Measurements from ENCODE around the gene KRTAP1-3.
"Not testable (repeated sequence)": the region's sequence is repeated elsewhere in the genome, so short reads cannot be mapped to it uniquely, and the experiment has no call there.

The KRTAP1-3 gene

DNA sequence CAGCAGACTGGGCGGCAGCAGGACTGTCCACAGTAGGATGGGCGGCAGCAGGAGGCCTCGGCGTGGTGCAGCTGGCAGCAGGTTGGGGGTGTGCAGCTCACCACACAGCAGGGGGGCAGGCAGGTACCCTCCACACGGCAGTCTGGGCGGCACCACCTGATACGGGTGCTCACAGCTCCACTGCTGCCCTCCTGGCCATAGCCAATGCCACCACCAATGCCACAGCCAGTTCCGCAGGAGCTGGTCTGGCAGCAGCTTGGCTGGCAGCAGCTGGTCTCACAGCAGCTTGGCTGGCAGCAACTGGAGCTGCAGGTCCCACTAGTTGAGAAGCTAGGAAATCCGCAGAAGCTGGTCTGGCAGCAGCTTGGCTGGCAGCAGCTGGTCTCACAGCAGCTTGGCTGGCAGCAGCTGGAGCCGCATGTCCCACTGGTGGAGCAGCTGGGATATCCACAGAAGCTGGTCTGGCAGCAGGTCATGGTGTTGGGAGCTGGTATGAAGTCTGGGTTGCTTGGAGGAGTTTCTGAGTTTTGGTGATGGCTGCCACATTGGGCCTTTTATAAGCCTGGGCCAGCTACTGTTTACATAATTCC, at the start of gene KRTAP1-3:
TSS of gene KRTAP1-3 (minus strand) at position 529 of the 590 bp plus-strand sequence. CDS start at position 476, 53 bp downstream.
- not testable (repeated sequence) for DNase-seq (ENCODE audit: low read depth, low spot score); H3K4me3 ChIP-seq (ENCODE audit: low read length); H3K4me1 ChIP-seq (ENCODE audit: control insufficient read depth, insufficient read depth, low read length); H3K27ac ChIP-seq (ENCODE audit: low read length); H3K27me3 ChIP-seq (ENCODE audit: control insufficient read depth, insufficient read depth, low read length); H3K36me3 ChIP-seq (ENCODE audit: control insufficient read depth, insufficient read depth, low read length); H3K9me3 ChIP-seq (ENCODE audit: control insufficient read depth, insufficient read depth, low read length)
- WGBS (ENCODE audit: insufficient coverage, insufficient read length), result no CpG with 5 or more reads among the region's 10 CpGs

DNA sequence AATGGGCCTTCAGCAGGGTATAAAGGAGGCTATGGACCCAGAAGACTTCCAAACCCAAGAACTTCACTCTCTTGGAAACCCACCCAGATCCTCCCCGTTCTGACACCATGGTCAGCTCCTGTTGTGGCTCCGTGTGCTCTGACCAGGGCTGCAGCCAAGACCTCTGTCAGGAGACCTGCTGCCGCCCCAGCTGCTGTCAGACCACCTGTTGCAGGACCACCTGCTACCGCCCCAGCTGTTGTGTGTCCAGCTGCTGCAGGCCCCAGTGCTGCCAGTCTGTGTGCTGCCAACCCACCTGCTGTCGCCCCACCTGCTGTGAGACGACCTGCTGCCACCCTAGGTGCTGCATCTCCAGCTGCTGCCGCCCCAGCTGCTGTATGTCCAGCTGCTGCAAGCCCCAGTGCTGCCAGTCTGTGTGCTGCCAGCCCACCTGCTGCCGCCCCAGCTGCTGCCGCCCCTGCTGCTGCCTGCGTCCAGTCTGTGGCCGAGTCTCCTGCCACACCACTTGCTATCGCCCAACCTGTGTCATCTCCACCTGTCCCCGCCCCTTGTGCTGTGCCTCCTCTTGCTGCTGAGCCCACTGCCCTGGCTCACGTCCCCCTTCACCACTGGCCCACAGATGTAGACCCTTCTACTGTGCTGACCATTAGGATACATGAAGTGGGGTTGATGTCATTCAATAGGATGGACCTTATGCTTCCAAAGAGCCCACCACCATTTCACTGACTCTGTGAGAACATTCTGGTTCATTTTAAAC, 49.6 kb upstream of the KRTAP1-3 start, which contains the start of gene KRTAP4-7:
TSS of gene KRTAP4-7 (plus strand) at position 51 of the 757 bp plus-strand sequence. CDS start at position 108, 57 bp downstream.
- not testable (repeated sequence) for DNase-seq (ENCODE audit: low read depth, low spot score); H3K27me3 ChIP-seq (ENCODE audit: control insufficient read depth, insufficient read depth, low read length); H3K36me3 ChIP-seq (ENCODE audit: control insufficient read depth, insufficient read depth, low read length); H3K4me3 ChIP-seq (ENCODE audit: low read length); H3K27ac ChIP-seq (ENCODE audit: low read length); H3K4me1 ChIP-seq (ENCODE audit: control insufficient read depth, insufficient read depth, low read length); H3K9me3 ChIP-seq (ENCODE audit: control insufficient read depth, insufficient read depth, low read length)
- WGBS (ENCODE audit: insufficient coverage, insufficient read length), result no CpG with 5 or more reads among the region's 14 CpGs

GRCh38 chr17:41083427-41083826, 48.8 kb upstream of the KRTAP1-3 start:
- H3K27me3 ChIP-seq (ENCODE audit: control insufficient read depth, insufficient read depth, low read length); DNase-seq (ENCODE audit: low read depth, low spot score); H3K27ac ChIP-seq (ENCODE audit: low read length); H3K36me3 ChIP-seq (ENCODE audit: control insufficient read depth, insufficient read depth, low read length); H3K4me3 ChIP-seq (ENCODE audit: low read length); H3K4me1 ChIP-seq (ENCODE audit: control insufficient read depth, insufficient read depth, low read length); H3K9me3 ChIP-seq (ENCODE audit: control insufficient read depth, insufficient read depth, low read length): not testable (repeated sequence)
- WGBS (ENCODE audit: insufficient coverage, insufficient read length), result no CpG with 5 or more reads among the region's 2 CpGs

DNA sequence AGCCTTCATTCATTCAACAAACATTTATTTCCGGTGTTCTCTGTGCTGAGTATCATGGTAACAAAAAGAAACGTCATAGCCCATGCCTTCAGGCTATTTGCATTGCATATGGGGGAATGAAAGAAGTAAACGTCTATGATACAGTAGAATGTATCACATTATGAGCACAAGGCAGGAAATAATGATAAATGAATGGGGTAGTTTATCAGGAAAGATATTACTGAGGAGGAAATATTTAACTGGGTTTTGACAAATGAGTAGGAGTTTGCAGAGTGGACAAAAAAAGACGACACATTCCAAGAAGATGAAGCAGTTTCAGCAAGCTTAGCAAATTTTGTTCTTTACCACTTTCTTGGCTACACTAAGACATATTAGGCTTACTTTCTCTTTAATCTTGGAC, 48.0 kb upstream of the KRTAP1-3 start:
- H3K4me3 ChIP-seq (ENCODE audit: low read length), result no peak overlapping the region
- H3K27me3 ChIP-seq (ENCODE audit: control insufficient read depth, insufficient read depth, low read length), result no peaks in the 10 kb centered on the region
- WGBS (ENCODE audit: insufficient coverage, insufficient read length), result no CpG with 5 or more reads among the region's 4 CpGs
- no peaks in the 10 kb centered on the region; the same call in 1 of the 2 replicates for H3K4me1 ChIP-seq (ENCODE audit: control insufficient read depth, insufficient read depth, low read length)
- DNase-seq (ENCODE audit: low read depth, low spot score), result no peak
- H3K27ac ChIP-seq (ENCODE audit: low read length), result no peak overlapping the region
- H3K9me3 ChIP-seq (ENCODE audit: control insufficient read depth, insufficient read depth, low read length), result no peaks in the 10 kb centered on the region
- no peaks in the 10 kb centered on the region for H3K36me3 ChIP-seq (ENCODE audit: control insufficient read depth, insufficient read depth, low read length)

DNA sequence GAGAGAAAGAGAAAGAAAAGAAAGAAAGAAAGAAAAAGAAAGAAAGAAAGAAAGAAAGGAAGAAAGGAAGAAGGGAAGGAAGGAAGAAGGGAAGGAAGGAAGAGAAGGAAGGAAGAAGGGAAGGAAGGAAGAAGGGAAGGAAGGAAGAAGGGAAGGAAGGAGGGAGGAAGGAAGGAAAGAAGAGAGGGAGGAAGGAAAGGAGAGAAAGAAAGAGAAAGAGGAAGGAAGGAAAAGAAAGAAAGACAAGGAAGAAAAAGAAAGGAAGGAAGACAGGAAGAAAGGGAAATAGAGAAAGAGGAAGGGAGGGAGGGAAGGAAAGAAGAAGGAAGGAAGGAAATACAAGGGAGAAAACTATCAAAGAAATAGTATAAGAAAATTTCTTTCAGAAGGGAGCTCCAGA, 42.1 kb upstream of the KRTAP1-3 start:
- no peaks in the 10 kb centered on the region for H3K9me3 ChIP-seq (ENCODE audit: control insufficient read depth, insufficient read depth, low read length)
- no peak overlapping the region for H3K4me3 ChIP-seq (ENCODE audit: low read length)
- no peak overlapping the region for H3K27ac ChIP-seq (ENCODE audit: low read length)
- DNase-seq (ENCODE audit: low read depth, low spot score), result no peak
- H3K36me3 ChIP-seq (ENCODE audit: control insufficient read depth, insufficient read depth, low read length), result no peaks in the 10 kb centered on the region
- no peaks in the 10 kb centered on the region for H3K27me3 ChIP-seq (ENCODE audit: control insufficient read depth, insufficient read depth, low read length)
- no peaks in the 10 kb centered on the region for H3K4me1 ChIP-seq (ENCODE audit: control insufficient read depth, insufficient read depth, low read length)

GRCh38 chr17:41073676-41074075, 39.0 kb upstream of the KRTAP1-3 start:
- Histone ChIP-seq H3K4me3 (ENCODE audit: low read length) (no peak overlapping the region), H3K4me1 (ENCODE audit: control insufficient read depth, insufficient read depth, low read length) (no peaks in the 10 kb centered on the region), H3K27me3 (ENCODE audit: control insufficient read depth, insufficient read depth, low read length) (no peaks in the 10 kb centered on the region), H3K27ac (ENCODE audit: low read length) (no peak overlapping the region), H3K9me3 (ENCODE audit: control insufficient read depth, insufficient read depth, low read length) (no peaks in the 10 kb centered on the region), H3K36me3 (ENCODE audit: control insufficient read depth, insufficient read depth, low read length) (no peaks in the 10 kb centered on the region)
- no CpG with 5 or more reads among the region's 2 CpGs for WGBS (ENCODE audit: insufficient coverage, insufficient read length)
- no peak for DNase-seq (ENCODE audit: low read depth, low spot score)

- no peak overlapping the region for H3K4me3 ChIP-seq (ENCODE audit: low read length)
- H3K27ac ChIP-seq (ENCODE audit: low read length), result no peak overlapping the region
- no peaks in the 10 kb centered on the region for H3K4me1 ChIP-seq (ENCODE audit: control insufficient read depth, insufficient read depth, low read length)
- WGBS (ENCODE audit: insufficient coverage, insufficient read length), result no CpG with 5 or more reads among the region's 5 CpGs
- H3K9me3 ChIP-seq (ENCODE audit: control insufficient read depth, insufficient read depth, low read length), result no peaks in the 10 kb centered on the region
- H3K27me3 ChIP-seq (ENCODE audit: control insufficient read depth, insufficient read depth, low read length), result no peaks in the 10 kb centered on the region
- H3K36me3 ChIP-seq (ENCODE audit: control insufficient read depth, insufficient read depth, low read length), result no peaks in the 10 kb centered on the region
- DNase-seq (ENCODE audit: low read depth, low spot score), result no peak
Observed at GRCh38 chr17:41071606-41072360, 37.1 kb upstream of the KRTAP1-3 start.

- H3K27me3 ChIP-seq (ENCODE audit: control insufficient read depth, insufficient read depth, low read length), result no peaks in the 10 kb centered on the region
- DNase-seq (ENCODE audit: low read depth, low spot score), result no peak
- no CpG with 5 or more reads among the region's 3 CpGs for WGBS (ENCODE audit: insufficient coverage, insufficient read length)
- no peaks in the 10 kb centered on the region for H3K36me3 ChIP-seq (ENCODE audit: control insufficient read depth, insufficient read depth, low read length)
- H3K4me3 ChIP-seq (ENCODE audit: low read length), result no peak overlapping the region
- no peak overlapping the region for H3K27ac ChIP-seq (ENCODE audit: low read length)
- no peaks in the 10 kb centered on the region for H3K4me1 ChIP-seq (ENCODE audit: control insufficient read depth, insufficient read depth, low read length)
- no peaks in the 10 kb centered on the region for H3K9me3 ChIP-seq (ENCODE audit: control insufficient read depth, insufficient read depth, low read length)
Observed at GRCh38 chr17:41069031-41069430, 34.4 kb upstream of the KRTAP1-3 start.

GRCh38 chr17:41067281-41067680, 32.6 kb upstream of the KRTAP1-3 start:
- Histone ChIP-seq H3K36me3 (ENCODE audit: control insufficient read depth, insufficient read depth, low read length) (no peaks in the 10 kb centered on the region), H3K27ac (ENCODE audit: low read length) (no peak overlapping the region), H3K4me1 (ENCODE audit: control insufficient read depth, insufficient read depth, low read length) (no peaks in the 10 kb centered on the region), H3K27me3 (ENCODE audit: control insufficient read depth, insufficient read depth, low read length) (no peaks in the 10 kb centered on the region), H3K4me3 (ENCODE audit: low read length) (no peak overlapping the region), H3K9me3 (ENCODE audit: control insufficient read depth, insufficient read depth, low read length) (no peaks in the 10 kb centered on the region)
- DNase-seq (ENCODE audit: low read depth, low spot score), result no peak

GRCh38 chr17:41065829-41066624, 31.4 kb upstream of the KRTAP1-3 start, which contains the start of gene KRTAP2-4:
Gene KRTAP2-4, minus strand, starts transcription at chr17:41065879. Its CDS starts 34 bp downstream, at chr17:41065845.
- no peak for DNase-seq (ENCODE audit: low read depth, low spot score)
- Histone ChIP-seq H3K27me3 (ENCODE audit: control insufficient read depth, insufficient read depth, low read length) (no peaks in the 10 kb centered on the region), H3K9me3 (ENCODE audit: control insufficient read depth, insufficient read depth, low read length) (no peaks in the 10 kb centered on the region), H3K4me3 (ENCODE audit: low read length) (no peak within 1 kb of the TSS), H3K36me3 (ENCODE audit: control insufficient read depth, insufficient read depth, low read length) (no peaks in the 10 kb centered on the region), H3K4me1 (ENCODE audit: control insufficient read depth, insufficient read depth, low read length) (no peaks in the 10 kb centered on the region), H3K27ac (ENCODE audit: low read length) (no peak within 1 kb of the TSS)
- 100% methylated on average over 1 of the region's 6 CpGs for WGBS (ENCODE audit: insufficient coverage, insufficient read length)
